GM10266 (cell line): ENCODE data around the gene CPNE4.
A peak's percentile ranks its signal among the peaks of the same experiment; 100 is the strongest.

ENCODE experiments used
- DNase-seq: peaks from one replicate; pipeline ENCODE4 v3.0.0; 2012; ENCODE audit errors: extremely low spot score
- TF ChIP-seq, protein P1 (sequence below): IDR thresholded peaks from 2 replicates; pipeline ENCODE4 v1.5.1; 2012; ENCODE audit warnings: mild to moderate bottlenecking, low read depth; ENCODE audit not compliant: control insufficient read depth, insufficient read depth; ENCODE audit errors: missing control alignments

Gene CPNE4

GRCh38 chr3:131532645-131533044 is 502.2 kb downstream of the CPNE4 start:
- TF ChIP-seq, protein P1, sequence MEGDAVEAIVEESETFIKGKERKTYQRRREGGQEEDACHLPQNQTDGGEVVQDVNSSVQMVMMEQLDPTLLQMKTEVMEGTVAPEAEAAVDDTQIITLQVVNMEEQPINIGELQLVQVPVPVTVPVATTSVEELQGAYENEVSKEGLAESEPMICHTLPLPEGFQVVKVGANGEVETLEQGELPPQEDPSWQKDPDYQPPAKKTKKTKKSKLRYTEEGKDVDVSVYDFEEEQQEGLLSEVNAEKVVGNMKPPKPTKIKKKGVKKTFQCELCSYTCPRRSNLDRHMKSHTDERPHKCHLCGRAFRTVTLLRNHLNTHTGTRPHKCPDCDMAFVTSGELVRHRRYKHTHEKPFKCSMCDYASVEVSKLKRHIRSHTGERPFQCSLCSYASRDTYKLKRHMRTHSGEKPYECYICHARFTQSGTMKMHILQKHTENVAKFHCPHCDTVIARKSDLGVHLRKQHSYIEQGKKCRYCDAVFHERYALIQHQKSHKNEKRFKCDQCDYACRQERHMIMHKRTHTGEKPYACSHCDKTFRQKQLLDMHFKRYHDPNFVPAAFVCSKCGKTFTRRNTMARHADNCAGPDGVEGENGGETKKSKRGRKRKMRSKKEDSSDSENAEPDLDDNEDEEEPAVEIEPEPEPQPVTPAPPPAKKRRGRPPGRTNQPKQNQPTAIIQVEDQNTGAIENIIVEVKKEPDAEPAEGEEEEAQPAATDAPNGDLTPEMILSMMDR = no peak
- no peak for DNase-seq

- TF ChIP-seq, protein P1 = no peak
- DNase-seq = no peak
Observed at GRCh38 chr3:131530843-131531242, 504.0 kb downstream of the CPNE4 start.

GRCh38 chr3:131530388-131530787 is 504.4 kb downstream of the CPNE4 start:
- TF ChIP-seq, protein P1 = no peak

GRCh38 chr3:131526801-131527347 is 507.9 kb downstream of the CPNE4 start:
- TF ChIP-seq, protein P1 = peak; percentile 21
- no peak for DNase-seq

More at GRCh38 chr3:131530388-131530787, 504.4 kb downstream of the CPNE4 start:
- no peak for DNase-seq

DNA sequence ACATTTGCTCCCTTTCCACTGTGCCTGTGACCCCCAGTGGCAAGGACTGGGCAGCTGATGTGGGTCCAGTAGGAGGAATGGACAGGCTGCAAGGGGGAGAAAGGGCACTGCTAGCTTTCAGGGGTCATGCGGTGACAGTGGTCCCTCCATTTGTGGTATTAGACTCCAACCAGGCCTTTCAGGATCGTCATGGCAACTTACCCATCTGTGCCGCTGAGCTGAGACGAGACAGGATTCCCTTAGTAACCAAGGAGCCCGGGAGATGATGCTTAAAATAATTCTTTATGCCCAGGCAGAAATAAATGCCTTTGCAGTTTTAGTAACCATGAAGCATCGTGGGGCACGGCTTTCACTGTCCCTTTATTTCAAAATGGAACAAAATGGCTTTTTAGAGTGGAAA is 516.1 kb downstream of the CPNE4 start:
- DNase-seq = no peak
- TF ChIP-seq, protein P1 = no peak

DNA sequence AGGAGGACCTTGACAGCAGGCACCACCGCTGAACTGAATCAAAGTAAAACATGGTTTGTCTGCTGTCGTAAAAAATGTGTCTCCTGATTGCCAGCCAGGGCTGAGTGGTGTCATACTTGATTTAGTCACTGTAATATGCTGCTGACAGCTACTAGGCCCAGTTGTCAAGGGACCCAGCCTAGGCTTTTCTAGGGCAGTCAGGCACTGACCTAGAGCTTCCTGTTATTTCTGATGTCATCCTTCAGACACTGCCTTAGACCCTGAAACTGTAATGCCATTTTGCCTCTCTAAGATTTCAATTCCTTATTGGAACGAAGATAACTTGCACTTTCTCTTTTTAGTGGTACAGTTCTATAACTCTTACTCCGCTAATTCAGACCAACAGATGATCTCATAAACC is 529.4 kb downstream of the CPNE4 start:
- DNase-seq = no peak
- TF ChIP-seq, protein P1 = no peak

- DNase-seq = no peak
- TF ChIP-seq, protein P1 = no peak
Observed at GRCh38 chr3:131503320-131503635, 531.5 kb downstream of the CPNE4 start.
